NT2/D1 (cell line): ENCODE data around the gene GUCY1A1.

Experiments used
- DNase-seq: peaks from one replicate; pipeline ENCODE4 v3.0.0-alpha.2; 2011; ENCODE audit warnings: low read depth, low spot score
- H3K27me3 ChIP-seq: 2 replicates; pipeline ENCODE4 v1.6.0; 2011; ENCODE audit warnings: mild to moderate bottlenecking; ENCODE audit not compliant: insufficient read length, insufficient read depth
- H3K36me3 ChIP-seq: 2 replicates; pipeline ENCODE4 v1.6.1; 2011; ENCODE audit warnings: mild to moderate bottlenecking, low read length, mixed read lengths; ENCODE audit not compliant: insufficient read depth, insufficient read length
- H3K4me1 ChIP-seq: 2 replicates; pipeline ENCODE4 v1.5.1; 2011; ENCODE audit not compliant: insufficient read depth, insufficient read length
- H3K4me3 ChIP-seq: 2 replicates; pipeline ENCODE4 v1.5.1; 2011; ENCODE audit warnings: low read depth; ENCODE audit not compliant: insufficient read length
- H3K9ac ChIP-seq: 2 replicates; pipeline ENCODE4 v1.6.0; 2011; ENCODE audit warnings: low read depth; ENCODE audit not compliant: insufficient read length
- H3K9me3 ChIP-seq: 2 replicates; pipeline ENCODE4 v1.5.1; 2011; ENCODE audit warnings: mild to moderate bottlenecking, low read length; ENCODE audit not compliant: insufficient read depth
- SUZ12 ChIP-seq: IDR thresholded peaks from 2 replicates; pipeline ENCODE4 v1.6.1; 2011; ENCODE audit not compliant: insufficient read length, insufficient read depth; ENCODE audit errors: extremely low read depth
- YY1 ChIP-seq: IDR thresholded peaks from 2 replicates; pipeline ENCODE4 v1.6.1; 2011; ENCODE audit not compliant: insufficient read length, insufficient read depth
- ZNF274 ChIP-seq: IDR thresholded peaks from 2 replicates; pipeline ENCODE4 v1.6.1; 2011; ENCODE audit warnings: mild to moderate bottlenecking, low read depth, low read length

The GUCY1A1 gene

DNA sequence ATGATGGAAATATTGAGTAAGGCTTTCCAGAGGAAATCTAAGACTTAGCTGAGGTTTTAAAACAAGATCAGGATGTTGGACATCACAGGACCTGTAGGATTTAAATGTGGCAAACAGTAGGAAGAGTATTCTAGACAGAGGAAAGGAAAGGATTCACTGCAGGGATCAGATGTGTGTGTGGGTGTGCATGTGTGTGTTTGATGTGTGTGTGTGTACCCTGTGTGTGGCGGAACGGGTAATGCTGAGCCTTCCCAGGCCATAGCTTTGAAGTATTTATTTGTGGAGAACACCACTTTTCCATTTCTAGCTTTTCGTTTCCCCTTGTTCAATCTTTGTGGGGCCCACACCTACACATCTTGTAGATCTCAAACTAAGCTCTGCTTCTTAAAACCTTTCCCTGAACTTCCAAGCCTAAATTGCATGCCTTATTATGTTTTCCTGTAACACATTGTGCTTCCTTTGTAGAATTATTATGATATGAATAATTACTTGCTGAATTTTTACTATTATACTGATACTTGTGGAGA lies 6.9 kb downstream of the GUCY1A1 start:
- TF ChIP-seq ZNF274 (no peak), YY1 (no peak), SUZ12 (no peak)
- H3K9me3 ChIP-seq = no peaks in the 10 kb centered on the region
- H3K36me3 ChIP-seq = no peaks in the 10 kb centered on the region
- H3K27me3 ChIP-seq = peaks cover 8% of the 10 kb centered on the region
- H3K9ac ChIP-seq = no peak overlapping the region
- H3K4me1 ChIP-seq = no peaks in the 10 kb centered on the region
- DNase-seq = no peak
- no peak overlapping the region for H3K4me3 ChIP-seq

DNA sequence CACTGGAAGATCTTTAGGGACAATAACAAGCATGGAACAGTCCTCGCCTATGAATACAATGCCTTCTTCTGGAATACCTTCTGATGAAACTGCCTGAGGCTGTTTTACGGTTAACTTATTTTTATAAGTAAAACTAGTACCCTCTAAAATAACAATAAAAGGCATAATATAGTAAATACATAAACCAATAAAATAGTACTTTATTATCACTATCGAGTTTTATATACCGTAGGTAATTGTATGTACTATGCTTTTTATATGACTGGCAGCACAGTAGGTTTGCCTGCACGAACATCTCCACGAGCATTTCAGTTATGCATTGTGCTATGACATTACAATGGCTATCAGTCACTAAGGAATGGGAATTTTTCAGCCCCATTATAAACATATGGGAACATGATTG lies 8.0 kb downstream of the GUCY1A1 start:
- Histone ChIP-seq H3K4me1 (no peaks in the 10 kb centered on the region), H3K9ac (no peak overlapping the region), H3K27me3 (no peaks in the 10 kb centered on the region), H3K36me3 (no peaks in the 10 kb centered on the region), H3K9me3 (no peaks in the 10 kb centered on the region), H3K4me3 (no peak overlapping the region)
- no peak for TF ChIP-seq YY1
- no peak for TF ChIP-seq ZNF274
- no peak for TF ChIP-seq SUZ12
- DNase-seq = no peak

DNA sequence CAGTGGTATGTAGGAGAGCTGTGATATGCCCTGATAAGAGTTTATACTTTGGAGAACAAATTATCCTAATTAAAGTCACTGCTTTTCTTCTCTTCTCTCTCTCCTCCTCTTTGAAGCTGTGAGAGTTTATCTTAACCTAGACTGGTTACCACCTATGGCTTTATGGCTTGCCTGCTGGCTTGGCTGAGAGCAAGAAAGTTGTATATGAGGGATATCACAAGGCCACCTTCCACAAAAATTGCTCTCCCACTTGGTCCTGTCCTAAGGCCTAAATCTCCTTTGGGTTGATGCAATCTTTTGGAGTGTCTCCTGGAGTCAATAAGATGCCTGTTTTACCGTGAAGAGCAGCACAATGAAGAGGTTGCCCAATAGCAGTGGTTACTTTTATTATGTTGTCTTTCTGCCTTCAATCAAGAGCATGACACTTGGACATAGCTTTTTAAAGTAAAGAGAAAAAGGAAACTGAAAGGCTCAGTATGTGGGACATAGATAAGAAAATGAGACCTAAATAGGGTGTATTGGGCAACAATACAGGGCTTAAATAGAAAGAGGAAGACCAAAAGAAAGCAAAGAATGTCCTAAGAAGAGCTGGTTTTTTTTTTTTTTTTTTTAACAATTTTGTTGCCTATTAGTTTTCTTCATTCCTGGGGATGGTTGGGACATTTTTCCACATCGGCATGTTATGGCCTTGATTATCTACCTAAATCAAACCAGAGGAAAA lies 9.2 kb downstream of the GUCY1A1 start:
- DNase-seq = no peak
- Histone ChIP-seq H3K9ac (no peak overlapping the region), H3K4me1 (no peaks in the 10 kb centered on the region), H3K4me3 (no peak overlapping the region), H3K36me3 (no peaks in the 10 kb centered on the region), H3K27me3 (no peaks in the 10 kb centered on the region), H3K9me3 (no peaks in the 10 kb centered on the region)
- TF ChIP-seq ZNF274 = no peak
- TF ChIP-seq YY1 = no peak
- no peak for TF ChIP-seq SUZ12

DNA sequence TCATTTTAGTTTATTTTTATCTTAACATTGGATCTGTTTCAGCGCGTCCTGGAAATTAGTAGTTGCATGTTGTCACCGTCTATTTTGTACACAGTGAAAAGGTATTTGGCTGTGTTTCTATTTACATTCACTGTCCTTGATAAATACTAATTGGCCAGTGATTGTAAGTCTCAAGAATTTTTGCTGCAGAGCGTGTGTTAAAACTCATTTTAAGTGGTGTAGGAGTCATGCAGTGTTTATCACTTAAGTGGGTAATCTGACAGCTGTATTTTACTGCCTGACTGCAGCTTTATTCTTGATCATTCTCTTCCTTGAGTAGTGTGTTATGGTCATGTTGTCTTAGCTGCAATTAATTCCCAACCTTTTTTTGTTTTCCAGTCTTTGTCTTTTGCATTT lies 9.8 kb downstream of the GUCY1A1 start:
- H3K9me3 ChIP-seq = no peaks in the 10 kb centered on the region
- no peaks in the 10 kb centered on the region for H3K27me3 ChIP-seq
- H3K4me1 ChIP-seq = no peaks in the 10 kb centered on the region
- H3K9ac ChIP-seq = no peak overlapping the region
- TF ChIP-seq ZNF274 (no peak), SUZ12 (no peak), YY1 (no peak)
- no peak overlapping the region for H3K4me3 ChIP-seq
- DNase-seq = no peak
- no peaks in the 10 kb centered on the region for H3K36me3 ChIP-seq

DNA sequence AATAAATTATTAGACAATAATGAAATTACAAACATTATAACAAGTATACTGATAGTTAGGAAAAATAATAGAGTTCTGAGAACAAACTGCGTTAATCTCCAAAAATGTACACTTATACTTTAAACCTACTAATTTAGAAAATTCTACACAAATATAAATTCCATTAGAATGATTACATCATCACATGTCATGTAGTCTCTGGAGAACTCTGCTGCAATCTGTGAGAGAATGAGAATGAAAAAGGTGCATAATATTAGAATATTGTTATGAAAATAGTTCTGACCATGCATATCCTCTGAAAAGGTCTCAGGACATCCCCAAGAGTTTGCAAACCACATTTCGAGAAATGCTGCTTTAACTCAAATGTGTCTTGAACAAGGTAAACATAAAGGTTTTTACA lies 11.4 kb downstream of the GUCY1A1 start:
- no peak overlapping the region for H3K9ac ChIP-seq
- no peaks in the 10 kb centered on the region for H3K9me3 ChIP-seq
- no peak for DNase-seq
- no peaks in the 10 kb centered on the region for H3K36me3 ChIP-seq
- TF ChIP-seq YY1 (no peak), SUZ12 (no peak), ZNF274 (no peak)
- no peaks in the 10 kb centered on the region for H3K4me1 ChIP-seq
- H3K4me3 ChIP-seq = no peak overlapping the region
- no peaks in the 10 kb centered on the region for H3K27me3 ChIP-seq

DNA sequence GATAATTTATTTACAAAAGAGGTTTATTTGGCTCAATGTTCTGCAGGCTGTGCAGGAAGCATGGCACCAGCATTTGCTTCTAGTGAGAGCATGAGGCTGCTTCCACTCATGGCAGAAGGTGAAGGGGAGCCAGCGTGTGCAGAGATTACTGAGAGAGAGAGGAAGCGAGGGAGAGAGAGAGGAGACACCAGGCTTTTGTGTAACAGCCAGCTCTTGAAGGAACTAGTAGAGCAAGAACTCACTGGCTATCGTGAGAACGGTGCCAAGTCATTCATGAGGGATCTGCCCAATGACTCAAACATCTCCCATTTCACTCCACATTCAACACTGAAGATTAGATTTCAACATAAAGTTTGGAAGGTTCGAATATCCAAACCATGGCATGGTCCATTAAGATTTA lies 12.7 kb downstream of the GUCY1A1 start:
- Histone ChIP-seq H3K4me3 (no peak overlapping the region), H3K4me1 (no peaks in the 10 kb centered on the region), H3K36me3 (no peaks in the 10 kb centered on the region), H3K9ac (no peak overlapping the region), H3K9me3 (no peaks in the 10 kb centered on the region), H3K27me3 (no peaks in the 10 kb centered on the region)
- TF ChIP-seq ZNF274 (no peak), SUZ12 (no peak), YY1 (no peak)
- DNase-seq = no peak

DNA sequence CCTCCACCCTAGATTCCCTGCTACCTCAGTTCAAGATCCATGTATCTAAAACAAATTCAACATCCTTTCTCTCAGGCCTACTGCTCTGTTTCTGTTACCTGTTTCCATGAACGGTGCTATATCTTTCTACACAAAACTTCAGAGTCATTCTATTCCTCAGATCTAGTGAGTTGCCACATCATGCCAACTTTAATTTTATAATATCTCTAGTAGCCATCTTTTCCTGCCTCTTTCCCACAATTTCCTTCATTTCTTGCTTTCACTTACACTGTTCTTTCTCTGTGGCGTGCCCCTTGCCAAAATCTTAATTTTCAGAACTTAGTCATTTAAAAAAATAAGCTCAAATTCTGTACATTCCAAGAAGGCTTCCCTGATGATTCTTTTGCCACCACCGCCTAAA lies 15.2 kb downstream of the GUCY1A1 start:
- no peaks in the 10 kb centered on the region for H3K36me3 ChIP-seq
- no peaks in the 10 kb centered on the region for H3K27me3 ChIP-seq
- H3K9ac ChIP-seq = no peak overlapping the region
- no peaks in the 10 kb centered on the region for H3K4me1 ChIP-seq
- DNase-seq = no peak
- TF ChIP-seq YY1 (no peak), ZNF274 (no peak), SUZ12 (no peak)
- H3K4me3 ChIP-seq = no peak overlapping the region
- no peaks in the 10 kb centered on the region for H3K9me3 ChIP-seq
